HepG2 (cell line): ENCODE measurements around the gene ADPRH. TPM values are rescaled to one million over a fixed set of nuclear protein-coding genes. Genes with fewer than 3 reads are reported as not detected.

ENCODE experiments used
- ATAC-seq: fragments of 200-7000 bp; cut with Tn5 transposase; 3 replicates; pipeline ENCODE4 v1.9.1; 2020; ENCODE audit warnings: mild to moderate bottlenecking, moderate library complexity
- BruUV-seq: library from RNA; stranded (reverse); fragments of 400-500 nt; replicated peaks from 2 replicates; lab custom pipeline; 2021; lab: Mats Ljungman, UMichigan
- CTCF ChIA-PET: fragments of 300-600 bp; formaldehyde crosslinking; extraction: SDS; loops from one replicate; lab custom pipeline; 2021; ENCODE audit warnings: low total read pairs, inconsistent platforms, low intra/inter-chr PET ratio; lab: Yijun Ruan, JAX
- POLR2A ChIA-PET: fragments of 350-600 bp; sonication (Branson Sonifier 250); formaldehyde crosslinking; loops from one replicate; lab custom pipeline; 2020; ENCODE audit warnings: antibody characterized with exemption, inconsistent platforms; lab: Yijun Ruan, JAX
- DNase-seq: peaks from one replicate; pipeline ENCODE4 v3.0.0-alpha.2; 2015; ENCODE audit warnings: low spot score
- FAIRE-seq: peaks from 3 replicates; lab custom pipeline; 2011; peaks lifted over from hg19 to GRCh38; lab: Jason Lieb, UNC
- H2AFZ ChIP-seq: one replicate; pipeline ENCODE4 v1.6.1; 2011; ENCODE audit warnings: low read length, inconsistent platforms
- H3K27ac ChIP-seq: fragments of 300-600 bp; 3 replicates; pipeline ENCODE4 v1.8.0; 2011; ENCODE audit warnings: mixed run types, mild to moderate bottlenecking, mixed read lengths, low read length, inconsistent platforms; ENCODE audit not compliant: insufficient read depth; ENCODE audit errors: extremely low read length
- H3K27me3 ChIP-seq, 2 experiments: fragments of 200-600 bp in 1 of 2; 2 replicates in 1 of 2; 3 replicates in 1 of 2; pipeline versions ENCODE4 v1.6.0 to v1.8.0; 2011; ENCODE audit warnings: low read length in 2 of 2, mild to moderate bottlenecking in 2 of 2, moderate library complexity in 2 of 2, inconsistent platforms in 1 of 2; ENCODE audit not compliant: insufficient read depth in 2 of 2, control insufficient read depth in 1 of 2
- H3K36me3 ChIP-seq, 2 experiments: fragments of 200-600 bp in 1 of 2; replicated peaks in 1 of 2; 2 replicates in 1 of 2; 3 replicates in 1 of 2; pipeline versions ENCODE4 v1.5.1 to v1.8.0; 2011; ENCODE audit warnings: low read length in 2 of 2, inconsistent platforms in 1 of 2; ENCODE audit not compliant: insufficient read depth in 2 of 2, control insufficient read depth in 1 of 2
- H3K4me1 ChIP-seq: 2 replicates; pipeline ENCODE4 v1.5.1; 2012; ENCODE audit warnings: low read length, inconsistent platforms; ENCODE audit not compliant: insufficient read depth
- H3K4me2 ChIP-seq: 2 replicates; pipeline ENCODE4 v1.6.0; 2011; ENCODE audit warnings: low read depth, low read length, inconsistent platforms
- H3K4me3 ChIP-seq, 3 experiments: fragments of 200-600 bp in 1 of 3; sonication (generic), shearing (Covaris generic) in 1 of 3; replicated peaks in 1 of 3; 2 replicates each; pipeline ENCODE4 v1.5.1; 2011 to 2016; ENCODE audit warnings: low read length in 3 of 3, inconsistent platforms in 2 of 3, low read depth in 2 of 3, mild to moderate bottlenecking in 2 of 3, control low read depth in 1 of 3, mixed read lengths in 1 of 3; ENCODE audit not compliant: insufficient read depth in 1 of 3
- H3K79me2 ChIP-seq: one replicate; pipeline ENCODE4 v1.6.1; 2011; ENCODE audit warnings: low read length, inconsistent platforms; ENCODE audit not compliant: insufficient read depth
- H3K9ac ChIP-seq: 2 replicates; pipeline ENCODE4 v1.6.0; 2011; ENCODE audit warnings: mild to moderate bottlenecking, low read depth, low read length, inconsistent platforms; ENCODE audit not compliant: insufficient read depth
- H3K9me3 ChIP-seq: 2 replicates; pipeline ENCODE4 v1.5.1; 2012; ENCODE audit warnings: mild to moderate bottlenecking, low read length
- H4K20me1 ChIP-seq: 2 replicates; pipeline ENCODE4 v1.6.0; 2011; ENCODE audit warnings: inconsistent platforms, mild to moderate bottlenecking, low read length, moderate library complexity; ENCODE audit not compliant: insufficient read depth
- BCLAF1 ChIP-seq: fragments of 450-650 bp; IDR thresholded peaks from 2 replicates; pipeline ENCODE4 v1.6.1; 2017; ENCODE audit warnings: mild to moderate bottlenecking
- FOXK1 ChIP-seq: sonication (generic); formaldehyde crosslinking; IDR thresholded peaks from 2 replicates; pipeline ENCODE4 v1.4.0; 2020; ENCODE audit warnings: low read depth, missing genetic modification reagents, borderline replicate concordance
- IRF2 ChIP-seq: IDR thresholded peaks from 2 replicates; pipeline ENCODE4 v1.6.1; 2018; ENCODE audit warnings: missing genetic modification reagents, missing compliant biosample characterization
- MED8 ChIP-seq: sonication (generic); formaldehyde crosslinking; IDR thresholded peaks from 2 replicates; pipeline ENCODE4 v1.8.1; 2023; ENCODE audit warnings: mild to moderate bottlenecking, missing genetic modification reagents; ENCODE audit not compliant: insufficient replicate concordance
- MTA1 ChIP-seq: sonication (generic); formaldehyde crosslinking; IDR thresholded peaks from 2 replicates; pipeline ENCODE4 v1.4.0; 2020; ENCODE audit warnings: missing genetic modification reagents, mild to moderate bottlenecking, borderline replicate concordance
- SATB2 ChIP-seq: sonication (generic); formaldehyde crosslinking; IDR thresholded peaks from 2 replicates; pipeline ENCODE4 v1.5.0; 2020; ENCODE audit warnings: missing genetic modification reagents
- SMARCE1 ChIP-seq: fragments of 450-650 bp; IDR thresholded peaks from 2 replicates; pipeline ENCODE4 v1.6.1; 2017; ENCODE audit warnings: borderline replicate concordance
- TEAD3 ChIP-seq: optimal IDR thresholded peaks from 2 replicates; pipeline ENCODE3; 2016; ENCODE audit warnings: borderline replicate concordance
- TP53 ChIP-seq: sonication (generic); formaldehyde crosslinking; conservative IDR thresholded peaks from 2 replicates; pipeline ENCODE4 v1.4.0; 2020; ENCODE audit warnings: missing genetic modification reagents
- ZEB1 ChIP-seq: IDR thresholded peaks from 2 replicates; pipeline ENCODE4 v1.6.1; 2012; ENCODE audit warnings: mild to moderate bottlenecking, low read depth, inconsistent platforms; ENCODE audit not compliant: insufficient replicate concordance
- ZNF484 ChIP-seq: sonication (generic); formaldehyde crosslinking; IDR thresholded peaks from 2 replicates; pipeline ENCODE4 v1.5.1; 2020; ENCODE audit warnings: mild to moderate bottlenecking, low read depth, missing genetic modification reagents, borderline replicate concordance
- ZNF564 ChIP-seq: sonication (generic); formaldehyde crosslinking; IDR thresholded peaks from 2 replicates; pipeline ENCODE4 v1.8.1; 2023; ENCODE audit warnings: mild to moderate bottlenecking, missing genetic modification reagents
- WGBS: methylation state at CpG from one replicate; pipeline ENCODE4 v1.1.6; 2017; ENCODE audit warnings: low lambda C conversion rate; 5-methylcytosine and 5-hydroxymethylcytosine counted together
- in situ Hi-C: cut with HindIII; loops from 2 replicates; pipeline ENCODE4 v1.10.0; 2017; ENCODE audit warnings: low pct_unique_long_range_greater_than_20kb; ENCODE audit not compliant: extremely low pct_ligation_motif_present
- intact Hi-C: fragments of 100-400 bp; cut with micrococcal nuclease; formaldehyde crosslinking; loops from one replicate; pipeline ENCODE4 v1.10.0; 2022; ENCODE audit not compliant: unreplicated experiment
- polyA plus RNA-seq, 8 experiments: library from polyadenylated mRNA; depleted of rRNA in 3 of 8; stranded (reverse) in 7 of 8; unstranded in 1 of 8; fragments of >200 nt; fragmentation: Illumina TruSeq in 4 of 8; extraction: Trizol in 4 of 8; gene quantifications; 2 replicates each; pipeline versions ENCODE4 v1.2.1 to v1.2.3, GENCODE V29; 2011 to 2016; ENCODE audit warnings: low read depth in 4 of 8, missing spikeins in 1 of 8, mixed read lengths in 1 of 8; ENCODE audit not compliant: insufficient read depth in 1 of 8
- total RNA-seq, 5 experiments: library from RNA; depleted of rRNA; stranded (reverse); fragments of >200 nt; fragmentation: Illumina TruSeq; extraction: Trizol; gene quantifications; 2 replicates each; pipeline ENCODE4 v1.2.3, GENCODE V29; 2016; ENCODE audit warnings: low read depth in 1 of 5

The ADPRH gene
- total and polyA plus RNA-seq, 2 of the 13 experiments (the other 11 are each of a cell fraction or from before 2014, with no cell fraction given): 0.01 to 0.15 TPM

- TF ChIP-seq MTA1 (no peak), MED8 (CRISPR knock-in tag) (no peak), ZNF484 (CRISPR knock-in tag) (no peak), ZNF564 (CRISPR knock-in tag) (no peak), TP53 (CRISPR knock-in tag) (no peak), SMARCE1 (no peak), BCLAF1 (no peak), ZEB1 (no peak), FOXK1 (no peak), IRF2 (CRISPR knock-in tag) (no peak), SATB2 (CRISPR knock-in tag) (no peak), TEAD3 (no peak)
- ATAC-seq (no peak), FAIRE-seq (no peak), DNase-seq (no peak)
- Histone ChIP-seq H3K27me3 (peaks cover 0 to 1% of the 10 kb centered on the region in 2 experiments; a peak in 3 of 5 replicates), H2AFZ (no peak overlapping the region), H3K9me3 (peaks cover 9% of the 10 kb centered on the region), H3K27ac (no peak overlapping the region), H3K4me3 (no peak overlapping the region), H3K79me2 (no peaks in the 10 kb centered on the region), H3K9ac (no peak overlapping the region), H3K4me1 (no peaks in the 10 kb centered on the region), H3K4me2 (no peak overlapping the region), H3K36me3 (no peaks in the 10 kb centered on the region), H4K20me1 (no peaks in the 10 kb centered on the region)
- BruUV-seq: no TSS peak
- ChIA-PET CTCF (no interaction called here), POLR2A (no interaction called here)
- 18% methylated on average over 3 of the region's 3 CpGs for WGBS
- in situ Hi-C loops: no loop called here
- intact Hi-C loops: no loop called here
Observed at GRCh38 chr3:119586733-119587172, 7.5 kb downstream of the ADPRH start.
